ENCODE results near the gene SLC30A7. TPM values are rescaled to one million over a fixed set of nuclear protein-coding genes. Genes with fewer than 3 reads are reported as not detected.

SLC30A7 gene
- total RNA-seq, 1 donor from 2014 or later, result 14.2 TPM

- Histone ChIP-seq H3K36me3 (peaks cover 0 to 27% of the 10 kb centered on the region in 2 donors), H3K27me3 (no peaks in the 10 kb centered on the region), H3K4me1 (no peaks in the 10 kb centered on the region), H3K9me3 (no peaks in the 10 kb centered on the region), H3K27ac (no peak overlapping the region), H3K4me3 (no peak overlapping the region)
- TF ChIP-seq POLR2A (IDR thresholded peaks at IDR 0.05), result no peak
- TF ChIP-seq CTCF (IDR thresholded peaks at IDR 0.05), result no peak
- no peak for TF ChIP-seq POLR2AphosphoS5 (IDR thresholded peaks at IDR 0.05; ENCODE audit: insufficient read depth in 1 of 2, low read depth in 1 of 2)
- no peak for DNase-seq (ENCODE audit: extremely low spot score in 2 of 2)
- intact Hi-C loops (cut with DNase I), result no loop called here
Observed at GRCh38 chr1:100968621-100969020, 72.7 kb downstream of the SLC30A7 start.

- H3K4me3 ChIP-seq, result no peak overlapping the region
- TF ChIP-seq CTCF (IDR thresholded peaks at IDR 0.05) (no peak), POLR2A (IDR thresholded peaks at IDR 0.05) (no peak), POLR2AphosphoS5 (IDR thresholded peaks at IDR 0.05; ENCODE audit: insufficient read depth in 1 of 2, low read depth in 1 of 2) (no peak)
- no peak overlapping the region for H3K27ac ChIP-seq
- intact Hi-C loops (cut with DNase I), result no loop called here
- no peaks in the 10 kb centered on the region for H3K27me3 ChIP-seq
- H3K36me3 ChIP-seq, result peaks cover 0 to 24% of the 10 kb centered on the region in 2 donors
- no peaks in the 10 kb centered on the region for H3K9me3 ChIP-seq
- H3K4me1 ChIP-seq, result no peaks in the 10 kb centered on the region
- no peak for DNase-seq (ENCODE audit: extremely low spot score in 2 of 2)
Observed at GRCh38 chr1:100969327-100969726, 73.4 kb downstream of the SLC30A7 start.

GRCh38 chr1:100971021-100971420 is 75.1 kb downstream of the SLC30A7 start:
- peaks cover 0 to 25% of the 10 kb centered on the region in 2 donors for H3K36me3 ChIP-seq
- no peak for TF ChIP-seq POLR2A (IDR thresholded peaks at IDR 0.05)
- TF ChIP-seq CTCF (IDR thresholded peaks at IDR 0.05), result no peak
- no peak for TF ChIP-seq POLR2AphosphoS5 (IDR thresholded peaks at IDR 0.05; ENCODE audit: insufficient read depth in 1 of 2, low read depth in 1 of 2)
- no peak overlapping the region for H3K4me3 ChIP-seq
- no peak overlapping the region for H3K27ac ChIP-seq
- intact Hi-C loops (cut with DNase I), result no loop called here
- no peaks in the 10 kb centered on the region for H3K4me1 ChIP-seq
- no peaks in the 10 kb centered on the region for H3K27me3 ChIP-seq
- no peaks in the 10 kb centered on the region for H3K9me3 ChIP-seq
- DNase-seq (ENCODE audit: extremely low spot score in 2 of 2), result no peak

- H3K4me1 ChIP-seq, result no peaks in the 10 kb centered on the region
- TF ChIP-seq POLR2A (IDR thresholded peaks at IDR 0.05), result no peak
- no peak for TF ChIP-seq POLR2AphosphoS5 (IDR thresholded peaks at IDR 0.05; ENCODE audit: insufficient read depth in 1 of 2, low read depth in 1 of 2)
- TF ChIP-seq CTCF (IDR thresholded peaks at IDR 0.05), result no peak
- intact Hi-C loops (cut with DNase I), result no loop called here
- no peaks in the 10 kb centered on the region for H3K9me3 ChIP-seq
- no peaks in the 10 kb centered on the region for H3K27me3 ChIP-seq
- no peak for DNase-seq (ENCODE audit: extremely low spot score in 2 of 2)
- peaks cover 0 to 13% of the 10 kb centered on the region in 2 donors for H3K36me3 ChIP-seq
- H3K27ac ChIP-seq, result no peak overlapping the region
- H3K4me3 ChIP-seq, result no peak overlapping the region
Observed at GRCh38 chr1:100972185-100972584, 76.3 kb downstream of the SLC30A7 start.

GRCh38 chr1:100976936-100977335 is 81.0 kb downstream of the SLC30A7 start:
- intact Hi-C loops (cut with DNase I), result no loop called here
- no peak for TF ChIP-seq POLR2AphosphoS5 (IDR thresholded peaks at IDR 0.05; ENCODE audit: insufficient read depth in 1 of 2, low read depth in 1 of 2)
- no peaks in the 10 kb centered on the region for H3K27me3 ChIP-seq

More at GRCh38 chr1:100976936-100977335, 81.0 kb downstream of the SLC30A7 start:
- Histone ChIP-seq H3K36me3 (peaks cover 0 to 9% of the 10 kb centered on the region in 2 donors), H3K4me3 (no peak overlapping the region), H3K9me3 (no peaks in the 10 kb centered on the region), H3K4me1 (no peaks in the 10 kb centered on the region), H3K27ac (no peak overlapping the region)
- no peak for DNase-seq (ENCODE audit: extremely low spot score in 2 of 2)
